Dermis microvascular lymphatic vessel endothelial cell (primary cell): ENCODE measurements around the gene COL20A1. TPM values are rescaled to one million over a fixed set of nuclear protein-coding genes. Genes with fewer than 3 reads are reported as not detected.
"Not testable (repeated sequence)": the region's sequence is repeated elsewhere in the genome, so short reads cannot be mapped to it uniquely, and the experiment has no call there.

Experiments
- DNase-seq, 2 donors: peaks; one replicate each; pipeline versions ENCODE4 v3.0.0 to v3.0.0-alpha.2; 2010; ENCODE audit warnings: low read depth in 2 of 2
- total RNA-seq: library from RNA; depleted of rRNA; stranded (reverse); fragments of >200 nt; gene quantifications from 2 replicates; pipeline ENCODE4 v1.2.1, GENCODE V29; 2014

The COL20A1 gene
- total RNA-seq, result 0.13 TPM in 1 of 2 replicates, not detected in the other

- DNase-seq, result no peak
Observed at GRCh38 chr20:63292904-63293303, at the start of gene COL20A1. TSS of gene COL20A1 (plus strand) at chr20:63293186. CDS start at chr20:63295108, 1,922 bp downstream.

GRCh38 chr20:63243604-63244247 lies 49.3 kb upstream of the COL20A1 start:
- DNase-seq, result no peak

- DNase-seq, result no peak
Observed at GRCh38 chr20:63244468-63244867, 48.5 kb upstream of the COL20A1 start.

- DNase-seq, result no peak
Observed at GRCh38 chr20:63246490-63247288, 46.3 kb upstream of the COL20A1 start.

- no peak for DNase-seq
Observed at GRCh38 chr20:63247671-63248228, 45.2 kb upstream of the COL20A1 start.

GRCh38 chr20:63248835-63249591 lies 44.0 kb upstream of the COL20A1 start:
- DNase-seq, result no peak

GRCh38 chr20:63249891-63250290 lies 43.1 kb upstream of the COL20A1 start:
- no peak for DNase-seq

GRCh38 chr20:63251350-63251749 lies 41.6 kb upstream of the COL20A1 start:
- DNase-seq, result not testable (repeated sequence)

GRCh38 chr20:63252284-63252711 lies 40.7 kb upstream of the COL20A1 start:
- DNase-seq, result no peak

- DNase-seq, result no peak
Observed at GRCh38 chr20:63253065-63253437, 39.9 kb upstream of the COL20A1 start.

- no peak for DNase-seq
Observed at GRCh38 chr20:63253438-63254231, 39.4 kb upstream of the COL20A1 start.

GRCh38 chr20:63254232-63254605 lies 38.8 kb upstream of the COL20A1 start, which contains the start of gene NKAIN4:
TSS of gene NKAIN4 (minus strand) at chr20:63254463. CDS start at chr20:63254450, 13 bp downstream.
- DNase-seq, result no peak

- DNase-seq, result no peak
Observed at GRCh38 chr20:63254606-63255384, 38.2 kb upstream of the COL20A1 start.

- DNase-seq, result no peak
Observed at GRCh38 chr20:63255931-63256704, 36.9 kb upstream of the COL20A1 start.

GRCh38 chr20:63256954-63257353 lies 36.0 kb upstream of the COL20A1 start:
- no peak for DNase-seq

- DNase-seq, result no peak
Observed at GRCh38 chr20:63257629-63258028, 35.4 kb upstream of the COL20A1 start.

- no peak for DNase-seq
Observed at GRCh38 chr20:63258781-63259180, 34.2 kb upstream of the COL20A1 start.

- DNase-seq, result no peak
Observed at GRCh38 chr20:63259734-63260460, 33.1 kb upstream of the COL20A1 start.

GRCh38 chr20:63260521-63260920 lies 32.5 kb upstream of the COL20A1 start:
- DNase-seq, result no peak
